Amniotic epithelial cell (primary cell): Measurements from ENCODE around the gene KRT75.
A peak's percentile ranks its signal among the peaks of the same experiment; 100 is the strongest.

ENCODE experiments used
- DNase-seq: peaks from one replicate; pipeline ENCODE4 v3.0.0-alpha.2; 2010; ENCODE audit warnings: low read depth

KRT75 gene

DNA sequence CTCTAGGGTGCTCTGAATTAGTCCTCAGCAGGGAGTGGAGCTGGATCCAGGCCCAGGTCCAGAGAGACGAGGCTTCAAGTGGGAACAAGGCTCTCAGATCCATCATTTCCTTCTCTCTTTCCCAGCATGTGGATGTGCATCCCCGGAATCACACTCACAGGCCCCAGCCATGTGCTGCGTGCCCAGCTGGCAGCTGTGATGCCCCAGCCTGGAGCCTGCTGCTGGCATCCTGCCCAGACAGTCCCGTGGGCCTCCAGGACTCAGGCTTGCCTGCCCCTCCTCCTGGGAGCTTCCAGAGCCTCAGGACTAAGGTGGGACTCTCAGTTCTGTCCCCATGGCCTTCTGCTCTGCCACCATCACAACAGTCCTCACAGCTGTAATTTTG lies 42.6 kb downstream of the KRT75 start:
- DNase-seq: no peak

DNA sequence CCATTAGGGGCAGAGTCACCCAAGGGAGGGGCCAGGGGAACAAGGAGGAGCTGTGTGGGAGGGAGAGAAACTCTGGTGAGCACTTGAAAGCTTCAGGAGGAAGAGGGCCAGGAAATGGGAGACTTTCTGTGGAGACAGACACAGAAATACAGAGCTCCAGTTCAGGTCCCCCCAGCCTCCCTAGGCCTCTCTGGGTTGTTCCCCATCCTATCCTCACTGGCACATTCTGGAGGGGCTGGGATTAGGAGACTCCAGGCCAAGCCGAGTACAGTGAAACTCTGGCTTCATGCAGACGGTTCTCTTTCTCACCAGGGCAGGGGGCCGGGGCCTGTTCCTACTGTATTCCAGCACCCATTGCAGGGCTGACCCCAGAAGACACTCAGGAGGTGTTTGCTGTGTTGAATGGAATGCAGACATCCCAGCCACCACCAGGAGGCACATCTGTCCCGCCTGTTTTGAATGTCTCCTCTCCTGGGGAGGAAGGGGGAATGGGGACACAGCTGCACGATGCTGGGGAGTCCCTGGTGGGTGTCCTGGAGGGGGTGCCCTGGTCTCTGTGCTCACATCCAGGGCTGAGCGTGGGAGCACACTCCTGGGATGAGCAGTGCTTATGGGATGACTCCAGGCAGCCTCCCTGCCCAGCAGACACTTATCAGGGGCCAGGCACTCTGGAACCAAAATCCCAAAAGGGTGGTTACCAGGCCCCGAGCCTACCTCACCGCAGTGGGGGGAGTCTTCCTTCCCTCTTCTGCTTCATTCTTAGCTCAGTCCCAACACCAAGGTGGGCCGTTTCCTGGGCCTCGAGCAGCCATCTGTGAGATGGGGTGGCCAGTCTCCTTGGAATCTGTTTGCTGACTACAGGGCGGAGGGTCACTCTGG lies 43.2 kb downstream of the KRT75 start:
- peak; percentile 7 for DNase-seq

DNA sequence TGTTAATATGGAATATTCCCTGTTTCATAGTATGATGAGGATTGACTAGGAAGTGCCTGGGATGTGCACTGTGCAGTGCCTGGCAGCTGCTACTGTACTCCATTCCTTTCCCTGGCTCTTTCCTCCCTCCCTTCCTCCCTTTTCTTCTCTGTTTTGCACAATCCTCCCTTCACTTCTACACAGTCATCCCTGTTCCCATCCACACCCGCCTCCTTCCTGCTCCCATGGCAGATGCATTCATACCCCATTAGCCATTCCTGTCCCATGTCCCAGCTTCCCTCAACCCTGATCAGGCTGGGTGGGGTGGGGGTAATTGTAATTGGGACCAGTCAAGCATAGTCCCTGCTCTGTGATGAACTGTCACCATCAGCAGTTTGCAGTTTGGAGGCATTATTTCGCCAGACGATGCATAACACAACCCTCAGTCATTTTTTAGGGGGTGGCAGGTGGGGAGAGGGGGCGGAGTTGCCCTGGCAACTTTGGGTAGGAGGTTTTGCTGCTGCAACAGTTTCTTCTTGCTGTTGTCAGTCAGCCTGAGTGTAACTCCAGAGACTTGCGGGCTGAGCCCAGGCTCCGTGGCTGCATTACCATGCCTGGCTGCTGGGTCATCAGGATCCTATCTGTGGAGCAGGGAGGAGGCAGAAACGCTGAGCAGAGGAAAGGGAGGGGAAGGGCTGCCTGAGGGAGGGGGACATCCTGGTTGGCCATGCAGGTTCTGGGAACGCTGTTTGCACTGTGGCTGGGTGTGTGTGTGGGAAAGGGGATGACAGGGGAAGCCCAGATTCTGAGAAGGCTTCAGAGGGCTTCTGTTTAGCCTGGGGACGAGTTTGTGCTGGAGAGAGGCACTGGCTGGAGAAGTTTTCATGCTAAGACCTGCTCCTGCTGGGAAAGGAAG lies 44.6 kb downstream of the KRT75 start:
- peak; percentile 71 for DNase-seq

DNA sequence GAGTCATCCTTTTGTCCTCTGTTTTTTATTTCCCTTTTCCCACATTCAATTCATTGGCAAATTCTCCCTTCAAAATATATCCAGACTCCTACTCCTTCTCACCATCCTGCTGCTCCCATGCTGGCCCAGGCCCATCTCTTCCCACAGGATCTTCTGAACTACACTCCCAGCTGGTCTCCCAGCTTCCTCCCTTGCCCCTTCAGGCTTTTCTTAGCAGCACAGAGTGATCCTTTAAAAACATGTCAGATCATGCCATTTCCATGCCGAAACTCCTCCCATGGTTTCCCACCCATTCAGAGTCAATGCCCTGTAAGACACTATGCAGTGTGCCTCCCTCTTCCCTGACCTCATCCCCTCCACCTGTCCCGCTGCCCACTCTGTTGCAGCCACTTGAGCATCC lies 46.3 kb downstream of the KRT75 start:
- no peak for DNase-seq

DNA sequence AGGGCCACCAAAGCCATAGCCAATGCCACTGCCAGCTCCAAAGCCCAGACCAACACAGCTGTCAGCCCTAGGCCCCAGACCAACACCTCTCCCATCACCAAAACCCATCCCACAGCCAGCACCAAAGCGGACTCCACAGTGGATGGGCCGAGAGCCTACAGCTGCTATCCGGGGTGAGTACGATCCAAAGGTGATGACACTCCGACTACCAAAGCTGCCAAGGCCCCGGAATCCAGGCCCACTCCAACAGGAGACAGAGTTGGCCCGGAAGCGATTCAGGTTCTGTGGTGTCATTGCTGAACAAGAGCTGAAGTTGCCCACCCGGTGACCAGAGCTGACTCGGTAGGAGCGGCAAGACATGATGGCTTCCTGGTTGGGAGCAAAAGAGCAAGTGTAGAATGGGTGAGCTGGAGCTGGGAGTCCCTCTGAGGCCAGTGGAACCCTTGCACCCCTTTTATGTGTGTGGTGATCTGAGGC lies 48.9 kb downstream of the KRT75 start, which contains the start of gene KRT84:
Gene KRT84 (minus strand): TSS at position 427 of the 477 bp plus-strand sequence. CDS start 67 bp downstream, at position 360.
- DNase-seq: no peak

DNA sequence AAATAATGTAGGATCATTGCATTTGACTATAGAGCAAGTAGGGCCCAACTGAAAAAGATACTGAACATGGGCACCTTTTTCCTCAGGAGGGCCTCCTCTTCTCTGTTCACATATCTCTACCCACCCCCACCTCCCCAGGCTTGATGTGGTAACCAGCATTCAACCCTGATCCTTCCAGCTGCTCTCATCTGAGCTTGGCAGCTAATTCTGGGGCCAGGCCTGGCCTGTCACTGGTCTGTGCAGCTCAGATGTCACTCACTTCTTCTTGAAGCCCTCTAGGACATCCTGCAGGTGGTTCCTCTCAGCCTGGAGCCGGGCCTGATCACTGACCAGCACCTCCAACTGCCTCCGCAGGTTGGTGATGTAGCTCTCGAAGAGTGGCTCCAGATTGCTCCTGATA lies 50.8 kb downstream of the KRT75 start:
- no peak for DNase-seq

DNA sequence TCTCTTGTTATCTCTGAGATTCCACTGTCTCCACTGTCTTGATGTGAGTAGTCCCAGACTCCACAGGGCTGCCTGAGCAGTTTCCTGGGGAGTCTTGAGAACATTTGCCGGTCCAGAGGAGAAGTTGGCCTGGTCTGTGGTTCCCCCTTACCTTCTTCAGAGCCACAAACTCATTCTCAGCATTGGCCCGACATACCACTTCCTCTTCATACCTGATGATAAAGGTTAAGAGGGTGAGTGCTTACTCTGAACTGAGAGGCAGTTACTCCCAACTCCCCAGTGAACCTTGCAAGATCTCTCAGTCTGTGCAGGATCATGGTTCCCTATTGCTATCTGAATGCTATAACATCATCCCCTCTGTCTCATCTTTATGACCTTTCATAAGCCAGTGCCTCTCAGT lies 51.3 kb downstream of the KRT75 start:
- DNase-seq: no peak

DNA sequence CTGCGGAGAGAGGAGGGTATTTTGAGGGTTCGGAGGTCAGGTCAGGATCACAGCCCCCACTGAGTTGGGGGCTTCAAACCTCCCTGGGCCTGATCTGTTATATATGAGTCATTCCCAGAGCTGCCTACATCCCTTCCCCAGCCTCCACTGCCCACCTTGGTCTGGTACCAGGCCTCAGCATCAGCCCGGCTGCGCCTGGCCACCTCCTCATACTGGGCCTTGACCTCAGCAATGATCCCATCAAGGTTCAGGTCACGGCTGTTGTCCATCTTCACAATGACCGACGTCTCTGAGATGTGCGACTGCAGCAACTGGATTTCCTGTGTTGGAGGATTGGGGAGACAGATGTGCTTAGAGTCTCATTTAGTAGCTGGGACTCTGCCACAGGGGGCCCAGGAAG lies 53.0 kb downstream of the KRT75 start:
- DNase-seq: no peak

DNA sequence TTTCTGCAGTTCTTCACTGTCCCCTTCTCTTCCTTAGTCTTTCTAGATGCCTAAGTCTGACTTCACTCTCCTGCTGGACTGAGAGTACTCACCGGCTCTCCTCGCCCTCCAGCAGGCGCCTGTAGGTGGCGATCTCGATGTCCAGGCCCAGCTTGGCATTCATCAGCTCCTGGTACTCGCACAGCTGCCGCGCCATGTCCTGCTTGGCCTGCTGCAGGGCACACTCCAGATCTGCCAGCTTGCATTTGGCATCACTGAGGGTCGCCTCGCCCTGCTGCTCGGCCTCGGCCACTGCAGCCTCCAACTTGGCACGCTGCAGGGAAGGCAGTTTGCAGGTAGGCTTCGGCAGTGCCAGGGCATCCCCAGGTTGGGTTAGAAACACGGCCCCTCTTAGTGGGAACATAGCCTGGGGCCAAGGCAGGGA lies 53.9 kb downstream of the KRT75 start:
- DNase-seq: peak; percentile 35

DNA sequence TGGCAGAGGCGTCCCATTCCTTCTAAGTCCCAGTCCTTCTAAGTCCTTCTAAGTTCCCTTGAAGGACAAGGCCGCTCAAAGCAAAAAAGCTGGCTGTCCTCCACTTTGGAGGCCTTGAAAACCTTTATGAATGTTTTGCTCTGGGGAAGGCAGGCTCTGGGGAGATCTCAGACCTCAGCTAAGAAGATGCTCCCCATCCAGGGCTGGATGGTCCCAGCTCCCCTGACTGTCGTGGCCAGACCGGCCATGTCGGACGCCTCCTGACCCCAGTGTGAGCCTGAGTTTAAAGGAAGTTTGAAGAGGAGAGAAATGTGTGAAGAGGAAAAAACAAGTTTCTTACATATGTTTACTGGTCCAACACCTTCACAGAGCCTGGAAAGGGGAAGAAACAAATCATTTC lies 54.6 kb downstream of the KRT75 start:
- DNase-seq: no peak

DNA sequence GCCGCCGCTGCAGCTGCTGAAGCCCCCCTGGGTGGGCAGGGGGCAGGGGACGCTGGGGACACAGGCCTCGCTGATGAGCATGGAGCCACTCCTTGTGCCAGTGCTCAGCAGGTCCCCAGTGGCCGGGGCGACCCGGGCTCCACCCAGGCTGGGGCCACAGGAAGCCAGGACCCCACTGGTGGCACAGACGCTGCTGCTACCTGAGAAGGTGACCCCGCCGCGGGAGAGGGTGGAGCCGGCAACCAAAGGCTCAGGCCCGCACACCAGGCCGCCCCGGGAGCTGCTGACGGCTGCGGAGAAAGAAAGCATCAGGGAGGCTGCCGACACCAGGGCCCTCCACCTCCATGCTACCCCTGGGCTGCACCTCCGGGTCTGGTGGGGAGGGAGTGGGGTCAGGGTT lies 56.1 kb downstream of the KRT75 start:
- no peak for DNase-seq

DNA sequence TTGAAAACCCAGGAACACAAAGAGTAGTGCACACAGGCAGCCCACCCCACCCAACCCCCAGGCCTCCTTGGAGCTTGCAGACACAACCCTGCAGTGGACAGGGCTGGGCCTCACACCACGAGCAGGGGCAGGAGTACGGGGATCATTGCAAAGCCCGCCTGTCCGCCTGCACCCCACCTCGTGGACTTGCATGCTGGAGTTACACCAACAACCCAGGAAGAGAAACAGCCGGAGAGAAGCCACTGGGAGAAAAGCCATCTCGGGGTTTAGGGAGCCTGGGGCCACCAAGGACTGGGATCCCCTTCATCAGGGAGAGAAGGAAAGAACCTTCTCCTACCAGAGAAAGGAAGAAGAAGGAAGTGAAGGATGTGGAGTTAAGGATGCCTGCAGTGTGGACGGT lies 56.9 kb downstream of the KRT75 start:
- no peak for DNase-seq
